IPS-18a (cell line): ENCODE data around the gene NUBP2.

ENCODE experiments used
- H3K27ac ChIP-seq: one replicate; pipeline ENCODE4 v1.5.1; 2013; ENCODE audit warnings: low read length
- H3K27me3 ChIP-seq: one replicate; pipeline ENCODE4 v1.6.1; 2013; ENCODE audit warnings: mild to moderate bottlenecking, low read length; ENCODE audit not compliant: control insufficient read depth, insufficient read depth
- H3K36me3 ChIP-seq: one replicate; pipeline ENCODE4 v1.6.1; 2013; ENCODE audit warnings: low read depth, low read length; ENCODE audit not compliant: control insufficient read depth
- H3K4me1 ChIP-seq: one replicate; pipeline ENCODE4 v1.6.1; 2013; ENCODE audit warnings: low read depth, low read length; ENCODE audit not compliant: control insufficient read depth
- H3K4me3 ChIP-seq: one replicate; pipeline ENCODE4 v1.5.1; 2013; ENCODE audit warnings: low read length
- H3K9ac ChIP-seq: one replicate; pipeline ENCODE4 v1.6.1; 2013; ENCODE audit warnings: mild to moderate bottlenecking, low read length, moderate library complexity
- H3K9me3 ChIP-seq: one replicate; pipeline ENCODE4 v1.6.1; 2013; ENCODE audit warnings: low read depth, low read length; ENCODE audit not compliant: control insufficient read depth

NUBP2 gene

GRCh38 chr16:1784977-1785845, 2.5 kb downstream of the NUBP2 start:
- H3K4me3 ChIP-seq = no peak overlapping the region
- H3K9me3 ChIP-seq = no peaks in the 10 kb centered on the region
- H3K36me3 ChIP-seq = peaks cover 9% of the 10 kb centered on the region
- H3K9ac ChIP-seq = no peak overlapping the region
- H3K4me1 ChIP-seq = no peaks in the 10 kb centered on the region
- no peak overlapping the region for H3K27ac ChIP-seq
- no peaks in the 10 kb centered on the region for H3K27me3 ChIP-seq

- H3K27me3 ChIP-seq = no peaks in the 10 kb centered on the region
- no peak overlapping the region for H3K27ac ChIP-seq
- H3K9me3 ChIP-seq = no peaks in the 10 kb centered on the region
- H3K4me1 ChIP-seq = no peaks in the 10 kb centered on the region
- H3K36me3 ChIP-seq = peaks cover 9% of the 10 kb centered on the region
- no peak overlapping the region for H3K4me3 ChIP-seq
- no peak overlapping the region for H3K9ac ChIP-seq
Observed at GRCh38 chr16:1785846-1786170, 3.0 kb downstream of the NUBP2 start.

GRCh38 chr16:1786242-1787055, 3.7 kb downstream of the NUBP2 start:
- Histone ChIP-seq H3K9ac (no peak overlapping the region), H3K36me3 (peaks cover 9% of the 10 kb centered on the region), H3K4me3 (no peak overlapping the region), H3K9me3 (no peaks in the 10 kb centered on the region), H3K27me3 (no peaks in the 10 kb centered on the region), H3K4me1 (no peaks in the 10 kb centered on the region), H3K27ac (no peak overlapping the region)

GRCh38 chr16:1787056-1787321, 4.2 kb downstream of the NUBP2 start:
- H3K36me3 ChIP-seq = peaks cover 9% of the 10 kb centered on the region
- H3K4me3 ChIP-seq = no peak overlapping the region
- no peaks in the 10 kb centered on the region for H3K4me1 ChIP-seq
- no peak overlapping the region for H3K9ac ChIP-seq
- H3K27ac ChIP-seq = no peak overlapping the region
- H3K9me3 ChIP-seq = no peaks in the 10 kb centered on the region
- no peaks in the 10 kb centered on the region for H3K27me3 ChIP-seq

- Histone ChIP-seq H3K36me3 (peaks cover 9% of the 10 kb centered on the region), H3K4me1 (no peaks in the 10 kb centered on the region), H3K9me3 (no peaks in the 10 kb centered on the region)
Observed at GRCh38 chr16:1787322-1788094, 4.7 kb downstream of the NUBP2 start.

GRCh38 chr16:1788095-1788707, 5.4 kb downstream of the NUBP2 start:
- H3K27ac ChIP-seq = no peak overlapping the region
- no peaks in the 10 kb centered on the region for H3K9me3 ChIP-seq
- H3K4me3 ChIP-seq = no peak overlapping the region
- no peaks in the 10 kb centered on the region for H3K27me3 ChIP-seq
- H3K9ac ChIP-seq = no peak overlapping the region
- peaks cover 9% of the 10 kb centered on the region for H3K36me3 ChIP-seq
- no peaks in the 10 kb centered on the region for H3K4me1 ChIP-seq

More at GRCh38 chr16:1787322-1788094, 4.7 kb downstream of the NUBP2 start:
- no peak overlapping the region for H3K4me3 ChIP-seq
- H3K9ac ChIP-seq = no peak overlapping the region
- H3K27ac ChIP-seq = no peak overlapping the region
- no peaks in the 10 kb centered on the region for H3K27me3 ChIP-seq

GRCh38 chr16:1788708-1789100, 5.9 kb downstream of the NUBP2 start:
- peaks cover 9% of the 10 kb centered on the region for H3K36me3 ChIP-seq
- H3K27me3 ChIP-seq = no peaks in the 10 kb centered on the region

GRCh38 chr16:1789643-1790045, 6.9 kb downstream of the NUBP2 start:
- Histone ChIP-seq H3K9ac (no peak overlapping the region), H3K9me3 (no peaks in the 10 kb centered on the region), H3K4me3 (no peak overlapping the region), H3K4me1 (no peaks in the 10 kb centered on the region), H3K36me3 (peaks cover 9% of the 10 kb centered on the region), H3K27me3 (no peaks in the 10 kb centered on the region), H3K27ac (no peak overlapping the region)

More at GRCh38 chr16:1788708-1789100, 5.9 kb downstream of the NUBP2 start:
- Histone ChIP-seq H3K27ac (no peak overlapping the region), H3K4me3 (no peak overlapping the region), H3K9ac (no peak overlapping the region), H3K9me3 (no peaks in the 10 kb centered on the region), H3K4me1 (no peaks in the 10 kb centered on the region)

- no peak overlapping the region for H3K27ac ChIP-seq
- H3K9me3 ChIP-seq = no peaks in the 10 kb centered on the region
- H3K36me3 ChIP-seq = peaks cover 9% of the 10 kb centered on the region
- H3K9ac ChIP-seq = no peak overlapping the region
- no peaks in the 10 kb centered on the region for H3K4me1 ChIP-seq
- no peaks in the 10 kb centered on the region for H3K27me3 ChIP-seq
- H3K4me3 ChIP-seq = no peak overlapping the region
Observed at GRCh38 chr16:1790261-1790610, 7.5 kb downstream of the NUBP2 start.

GRCh38 chr16:1790611-1791255, 8.0 kb downstream of the NUBP2 start:
- Histone ChIP-seq H3K36me3 (peaks cover 9% of the 10 kb centered on the region), H3K4me1 (no peaks in the 10 kb centered on the region), H3K9me3 (no peaks in the 10 kb centered on the region), H3K27ac (no peak overlapping the region), H3K27me3 (no peaks in the 10 kb centered on the region), H3K4me3 (no peak overlapping the region), H3K9ac (no peak overlapping the region)
